H1 (cell line): ENCODE results near the gene KRTAP10-12. TPM values are rescaled to one million over a fixed set of nuclear protein-coding genes. Genes with fewer than 3 reads are reported as not detected.

Experiments
- CTCF ChIA-PET: fragments of 300-600 bp; sonication (Branson Sonifier 250); formaldehyde crosslinking; loops from one replicate; lab custom pipeline; 2021; ENCODE audit not compliant: partially characterized antibody; lab: Charles Lee
- POLR2A ChIA-PET: fragments of 300-600 bp; sonication (Branson Sonifier 250); formaldehyde crosslinking; loops from one replicate; lab custom pipeline; 2021; ENCODE audit warnings: inconsistent platforms; ENCODE audit not compliant: partially characterized antibody; lab: Charles Lee
- DNase-seq, 2 experiments: peaks; one replicate each; pipeline versions ENCODE4 v3.0.0 to v3.0.0-alpha.2; 2010 to 2022; ENCODE audit warnings: low spot score in 2 of 2, low read depth in 1 of 2, mixed read lengths in 1 of 2
- FAIRE-seq: peaks from 2 replicates; lab custom pipeline; 2011; peaks lifted over from hg19 to GRCh38; lab: Jason Lieb, UNC
- H2AFZ ChIP-seq: 2 replicates; pipeline ENCODE4 v1.8.1; 2012; ENCODE audit warnings: low read length, inconsistent platforms
- H2AK5ac ChIP-seq: 2 replicates; pipeline ENCODE4 v1.6.1; 2013; ENCODE audit warnings: low read depth, low read length
- H2BK120ac ChIP-seq: replicated peaks from 2 replicates; pipeline ENCODE3; 2013; ENCODE audit warnings: low read depth, low read length, inconsistent platforms
- H2BK12ac ChIP-seq: 2 replicates; pipeline ENCODE4 v1.6.1; 2013; ENCODE audit warnings: low read depth, low read length
- H2BK15ac ChIP-seq: 2 replicates; pipeline ENCODE4 v1.6.1; 2013; ENCODE audit warnings: low read length
- H2BK20ac ChIP-seq: 2 replicates; pipeline ENCODE4 v1.6.1; 2013; ENCODE audit warnings: low read length
- H2BK5ac ChIP-seq: 2 replicates; pipeline ENCODE4 v1.6.1; 2013; ENCODE audit warnings: low read depth, low read length
- H3K14ac ChIP-seq: 2 replicates; pipeline ENCODE4 v1.6.1; 2013; ENCODE audit warnings: inconsistent platforms; ENCODE audit not compliant: insufficient read length
- H3K18ac ChIP-seq: 2 replicates; pipeline ENCODE4 v1.6.1; 2013; ENCODE audit warnings: low read length; ENCODE audit errors: extremely low read depth
- H3K23ac ChIP-seq: 2 replicates; pipeline ENCODE4 v1.6.1; 2013; ENCODE audit warnings: inconsistent platforms; ENCODE audit not compliant: insufficient read length
- H3K23me2 ChIP-seq: 2 replicates; pipeline ENCODE4 v1.6.1; 2013; ENCODE audit warnings: low read depth, low read length
- H3K27ac ChIP-seq: 2 replicates; pipeline ENCODE4 v1.6.1; 2011; ENCODE audit warnings: low read depth, low read length, inconsistent platforms
- H3K27me3 ChIP-seq, 4 experiments: replicated peaks in 1 of 4; 1 replicate in 1 of 4; 2 replicates in 3 of 4; pipeline versions ENCODE4 v1.6.1 to v1.8.1; 2011 to 2013; ENCODE audit warnings: low read length in 3 of 4, mild to moderate bottlenecking in 3 of 4, inconsistent platforms in 2 of 4, mixed read lengths in 2 of 4, moderate library complexity in 1 of 4; ENCODE audit not compliant: control insufficient read depth in 3 of 4, insufficient read depth in 3 of 4; ENCODE audit errors: extremely low read depth in 1 of 4
- H3K36me3 ChIP-seq, 4 experiments: 2 replicates each; pipeline versions ENCODE4 v1.6.1 to v1.8.1; 2011 to 2013; ENCODE audit warnings: mild to moderate bottlenecking in 4 of 4, low read length in 3 of 4, moderate library complexity in 2 of 4, control low read depth in 1 of 4, inconsistent platforms in 1 of 4; ENCODE audit not compliant: insufficient read depth in 4 of 4, control insufficient read depth in 2 of 4
- H3K4ac ChIP-seq: replicated peaks from 2 replicates; pipeline ENCODE3; 2013; ENCODE audit warnings: low read length, low read depth, mixed read lengths, inconsistent platforms; ENCODE audit not compliant: insufficient read length
- H3K4me1 ChIP-seq, 4 experiments: replicated peaks in 1 of 4; 1 replicate in 1 of 4; 2 replicates in 3 of 4; pipeline versions ENCODE4 v1.6.1 to v1.8.1; 2011 to 2013; ENCODE audit warnings: low read length in 3 of 4, inconsistent platforms in 2 of 4, mixed read lengths in 1 of 4; ENCODE audit not compliant: insufficient read depth in 4 of 4, control insufficient read depth in 3 of 4
- H3K4me2 ChIP-seq, 2 experiments: 2 replicates each; pipeline versions ENCODE4 v1.6.1 to v1.8.1; 2011 to 2013; ENCODE audit warnings: low read depth in 2 of 2, low read length in 2 of 2, control low read depth in 1 of 2, inconsistent platforms in 1 of 2, mild to moderate bottlenecking in 1 of 2; ENCODE audit not compliant: insufficient read depth in 1 of 2
- H3K4me3 ChIP-seq, 4 experiments: fragments of 200-600, 300-600 bp in 1 of 4; sonication (generic), shearing (Covaris generic), sonication (Bioruptor Twin) in 1 of 4; 2 replicates each; pipeline versions ENCODE4 v1.5.1 to v1.8.1; 2011 to 2016; ENCODE audit warnings: low read length in 4 of 4, low read depth in 3 of 4, control low read depth in 2 of 4, inconsistent platforms in 2 of 4, mild to moderate bottlenecking in 2 of 4, mixed read lengths in 1 of 4, moderate library complexity in 1 of 4; ENCODE audit not compliant: insufficient read depth in 2 of 4; ENCODE audit errors: extremely low read depth in 1 of 4
- H3K56ac ChIP-seq: replicated peaks from 2 replicates; pipeline ENCODE3; 2013; ENCODE audit warnings: low read depth, mild to moderate bottlenecking, mixed read lengths, low read length, inconsistent platforms; ENCODE audit not compliant: insufficient read length
- H3K79me1 ChIP-seq: 2 replicates; pipeline ENCODE4 v1.6.1; 2013; ENCODE audit warnings: low read depth, low read length, control low read depth
- H3K79me2 ChIP-seq, 2 experiments: 2 replicates each; pipeline versions ENCODE4 v1.6.1 to v1.8.1; 2012 to 2013; ENCODE audit warnings: low read length in 2 of 2, mild to moderate bottlenecking in 2 of 2, inconsistent platforms in 1 of 2; ENCODE audit not compliant: insufficient read depth in 2 of 2, control insufficient read depth in 1 of 2
- H3K9ac ChIP-seq, 4 experiments: replicated peaks in 1 of 4; 1 replicate in 1 of 4; 2 replicates in 3 of 4; pipeline versions ENCODE4 v1.6.1 to v1.8.1; 2011 to 2013; ENCODE audit warnings: low read depth in 3 of 4, low read length in 3 of 4, control low read depth in 2 of 4, mild to moderate bottlenecking in 2 of 4, moderate library complexity in 2 of 4, inconsistent platforms in 1 of 4; ENCODE audit errors: extremely low read depth in 1 of 4
- H3K9me3 ChIP-seq, 2 experiments: 2 replicates each; pipeline versions ENCODE4 v1.6.1 to v1.8.1; 2012 to 2013; ENCODE audit warnings: mild to moderate bottlenecking in 2 of 2, moderate library complexity in 2 of 2, control low read depth in 1 of 2, inconsistent platforms in 1 of 2, low read depth in 1 of 2, low read length in 1 of 2, mixed read lengths in 1 of 2; ENCODE audit not compliant: insufficient read depth in 2 of 2
- H4K20me1 ChIP-seq, 2 experiments: replicated peaks in 1 of 2; 2 replicates each; pipeline versions ENCODE3 to v1.8.1; 2011 to 2013; ENCODE audit warnings: inconsistent platforms in 2 of 2, low read length in 2 of 2, mild to moderate bottlenecking in 1 of 2; ENCODE audit not compliant: insufficient read depth in 2 of 2, control insufficient read depth in 1 of 2
- H4K5ac ChIP-seq: 2 replicates; pipeline ENCODE4 v1.6.1; 2013; ENCODE audit warnings: low read length, low read depth, mixed read lengths, inconsistent platforms; ENCODE audit not compliant: insufficient read length
- H4K8ac ChIP-seq: 2 replicates; pipeline ENCODE4 v1.8.0; 2013; ENCODE audit warnings: mild to moderate bottlenecking, moderate library complexity, low read length, inconsistent platforms; ENCODE audit not compliant: insufficient read depth; ENCODE audit errors: extremely low read depth
- H4K91ac ChIP-seq: replicated peaks from 2 replicates; pipeline ENCODE3; 2013; ENCODE audit warnings: low read length, mixed read lengths, inconsistent platforms; ENCODE audit not compliant: insufficient read length
- POLR2AphosphoS5 ChIP-seq: IDR thresholded peaks from 2 replicates; pipeline ENCODE4 v1.6.1; 2011; ENCODE audit warnings: low read depth, low read length
- RAD21 ChIP-seq, 2 experiments: IDR thresholded peaks in 1 of 2; conservative IDR thresholded peaks in 1 of 2; 2 replicates each; pipeline ENCODE4 v1.6.1; 2011; ENCODE audit warnings: low read depth in 2 of 2, low read length in 2 of 2, improper control_type of control experiment in 1 of 2, inconsistent platforms in 1 of 2, mild to moderate bottlenecking in 1 of 2, moderate library complexity in 1 of 2
- WGBS, 2 experiments: shearing (Covaris generic) in 1 of 2; methylation state at CpG; one replicate each; pipeline versions ENCODE4 v1.1.6 to v1.1.7; 2013 to 2015; ENCODE audit warnings: low lambda C conversion rate in 2 of 2, mixed read lengths in 2 of 2, inconsistent platforms in 1 of 2, low coverage in 1 of 2, missing lambda C conversion rate in 1 of 2; ENCODE audit not compliant: insufficient replicate concordance in 2 of 2, insufficient coverage in 1 of 2, insufficient read length in 1 of 2; ENCODE audit errors: extremely low coverage in 1 of 2, missing lambda C conversion rate in 1 of 2; 5-methylcytosine and 5-hydroxymethylcytosine counted together
- polyA plus RNA-seq, 7 experiments: library from polyadenylated mRNA; depleted of rRNA in 3 of 7; stranded (reverse) in 5 of 7; unstranded in 2 of 7; fragments of >200 nt in 5 of 7; fragments of 200-250 nt in 2 of 7; gene quantifications; 1 replicate in 5 of 7; 2 replicates in 1 of 7; 4 replicates in 1 of 7; pipeline versions ENCODE4 v1.2.1 to v1.2.3, GENCODE V29; 2011 to 2013; ENCODE audit warnings: missing spikeins in 2 of 7, mixed read lengths in 2 of 7
- total RNA-seq: library from RNA; stranded (reverse); fragmentation: NEBNext Ultra II Directional; extraction: Animal tissue kit (Norgen Biotek cat#: 25700); gene quantifications from 2 replicates; pipeline ENCODE4 v1.2.1, GENCODE V29; 2021

The KRTAP10-12 gene
- total and polyA plus RNA-seq, 2 of the 8 experiments (the other 6 are each of a cell fraction or from before 2014, with no cell fraction given): not detected

DNA sequence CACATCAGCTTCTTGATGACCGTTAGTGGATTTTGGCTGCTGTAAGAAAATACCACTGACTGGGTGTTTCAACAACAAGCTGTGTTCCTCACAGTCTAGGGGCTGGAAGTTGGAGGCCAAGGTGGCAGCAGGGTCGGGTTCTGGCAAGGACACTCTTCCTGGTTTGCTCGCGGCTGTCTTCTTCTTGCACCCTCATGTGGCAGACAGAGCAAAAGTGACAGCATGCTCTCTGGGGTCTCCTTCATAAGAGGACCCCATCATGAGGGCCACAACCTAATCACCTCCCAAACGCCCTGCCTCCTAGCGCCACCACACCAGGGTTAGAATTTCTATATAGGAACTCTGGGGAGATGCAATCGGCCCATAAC, 33.0 kb downstream of the KRTAP10-12 start:
- Histone ChIP-seq H3K56ac (no peak overlapping the region), H2BK120ac (no peak overlapping the region), H3K14ac (no peak overlapping the region), H3K23ac (no peak overlapping the region), H2BK20ac (no peak overlapping the region), H3K4me3 (no peak overlapping the region), H4K8ac (no peak overlapping the region), H3K9ac (no peak overlapping the region), H3K79me2 (no peaks in the 10 kb centered on the region), H3K9me3 (peaks cover 0 to 7% of the 10 kb centered on the region in 2 experiments; a peak in 1 of 4 replicates), H4K5ac (no peak overlapping the region), H4K91ac (no peak overlapping the region), H4K20me1 (no peaks in the 10 kb centered on the region), H3K27ac (no peak overlapping the region), H2BK5ac (no peak overlapping the region), H3K4ac (no peak overlapping the region), H3K18ac (no peak overlapping the region), H2AFZ (no peak overlapping the region), H3K4me2 (no peak overlapping the region), H3K79me1 (no peaks in the 10 kb centered on the region), H2AK5ac (no peak overlapping the region), H3K36me3 (no peaks in the 10 kb centered on the region), H3K4me1 (no peaks in the 10 kb centered on the region), H2BK12ac (no peak overlapping the region), H3K23me2 (no peaks in the 10 kb centered on the region), H3K27me3 (peaks cover 0 to under 1% (median 0%) of the 10 kb centered on the region in 4 experiments; a peak in 1 of 7 replicates), H2BK15ac (no peak overlapping the region)
- peak in 1 of 2 experiments; percentile 34 for DNase-seq
- TF ChIP-seq RAD21 (IDR thresholded peaks at IDR 0.05 in 1 of 2, conservative IDR thresholded peaks at IDR 0.05 in 1 of 2; ENCODE audit: low read depth in 2 of 2, low read length in 2 of 2): no peak
- no peak for TF ChIP-seq POLR2AphosphoS5
- CTCF ChIA-PET: interaction anchor here (1.0 to 1.7 kb wide), 4 partner anchors 11 to 220 kb away, joined by 3 to 5 read pairs (median 4); no protein-coding TSS in a partner anchor
- FAIRE-seq: no peak
- WGBS, 2 experiments: 93% methylated on average over 7 of the region's 7 CpGs; no CpG with 5 or more reads in 1 of the 2 experiments
- POLR2A ChIA-PET: no interaction called here
